GM18520 (cell line): Measurements from ENCODE around the gene RIMS3.

ENCODE experiments used
- ATAC-seq: cut with Tn5 transposase; IDR thresholded peaks from one replicate; pipeline ENCODE4 v1.9.1; 2021; ENCODE audit not compliant: unreplicated experiment

The RIMS3 gene

GRCh38 chr1:40691538-40692428 lies 26.3 kb upstream of the RIMS3 start, which contains the start of gene NFYC:
Gene NFYC (plus strand): TSS chr1:40691704. CDS start chr1:40738844, 47,140 bp downstream.
- ATAC-seq, result peak; percentile 62

GRCh38 chr1:40690771-40691537 lies 25.5 kb upstream of the RIMS3 start:
- ATAC-seq, result no peak

- ATAC-seq, result no peak
Observed at GRCh38 chr1:40689737-40690136, 24.3 kb upstream of the RIMS3 start.

- no peak for ATAC-seq
Observed at GRCh38 chr1:40687661-40688060, 22.2 kb upstream of the RIMS3 start.

- ATAC-seq, result no peak
Observed at GRCh38 chr1:40687059-40687458, 21.6 kb upstream of the RIMS3 start.

- ATAC-seq, result no peak
Observed at GRCh38 chr1:40684669-40685068, 19.2 kb upstream of the RIMS3 start.

- no peak for ATAC-seq
Observed at GRCh38 chr1:40679165-40679953, 13.9 kb upstream of the RIMS3 start.

- no peak for ATAC-seq
Observed at GRCh38 chr1:40676501-40676900, 11.0 kb upstream of the RIMS3 start.

GRCh38 chr1:40673452-40673851 lies 8.0 kb upstream of the RIMS3 start:
- ATAC-seq, result no peak

- peak; percentile 69 for ATAC-seq
Observed at GRCh38 chr1:40668769-40669525, 3.5 kb upstream of the RIMS3 start.

GRCh38 chr1:40664791-40665190 lies 691 bp downstream of the RIMS3 start:
- ATAC-seq, result no peak

- ATAC-seq, result no peak
Observed at GRCh38 chr1:40664167-40664537, 1.3 kb downstream of the RIMS3 start.

GRCh38 chr1:40663324-40664166 lies 1.9 kb downstream of the RIMS3 start:
- ATAC-seq, result no peak

- no peak for ATAC-seq
Observed at GRCh38 chr1:40662864-40663263, 2.6 kb downstream of the RIMS3 start.

GRCh38 chr1:40662151-40662550 lies 3.3 kb downstream of the RIMS3 start:
- ATAC-seq, result no peak

GRCh38 chr1:40661678-40662077 lies 3.8 kb downstream of the RIMS3 start:
- no peak for ATAC-seq

GRCh38 chr1:40659649-40659947 lies 5.9 kb downstream of the RIMS3 start:
- ATAC-seq, result no peak

- ATAC-seq, result no peak
Observed at GRCh38 chr1:40658751-40659648, 6.5 kb downstream of the RIMS3 start.

- no peak for ATAC-seq
Observed at GRCh38 chr1:40657046-40657445, 8.4 kb downstream of the RIMS3 start.
